ENCODE results near the gene ANGPTL1.

GRCh38 chr1:178912597-178912996, 41.7 kb upstream of the ANGPTL1 start:
- TF ChIP-seq POLR2AphosphoS5 (IDR thresholded peaks at IDR 0.05) (no peak), POLR2A (IDR thresholded peaks at IDR 0.05) (no peak), CTCF (IDR thresholded peaks at IDR 0.05) (no peak), EP300 (IDR thresholded peaks at IDR 0.05) (no peak)
